Measurements from ENCODE around the gene CISD1. TPM values are rescaled to one million over a fixed set of nuclear protein-coding genes. Genes with fewer than 3 reads are reported as not detected.

The CISD1 gene
- total RNA-seq, 4 donors from 2014 or later, result 30.8 to 46.3 (median 33.0) TPM

DNA sequence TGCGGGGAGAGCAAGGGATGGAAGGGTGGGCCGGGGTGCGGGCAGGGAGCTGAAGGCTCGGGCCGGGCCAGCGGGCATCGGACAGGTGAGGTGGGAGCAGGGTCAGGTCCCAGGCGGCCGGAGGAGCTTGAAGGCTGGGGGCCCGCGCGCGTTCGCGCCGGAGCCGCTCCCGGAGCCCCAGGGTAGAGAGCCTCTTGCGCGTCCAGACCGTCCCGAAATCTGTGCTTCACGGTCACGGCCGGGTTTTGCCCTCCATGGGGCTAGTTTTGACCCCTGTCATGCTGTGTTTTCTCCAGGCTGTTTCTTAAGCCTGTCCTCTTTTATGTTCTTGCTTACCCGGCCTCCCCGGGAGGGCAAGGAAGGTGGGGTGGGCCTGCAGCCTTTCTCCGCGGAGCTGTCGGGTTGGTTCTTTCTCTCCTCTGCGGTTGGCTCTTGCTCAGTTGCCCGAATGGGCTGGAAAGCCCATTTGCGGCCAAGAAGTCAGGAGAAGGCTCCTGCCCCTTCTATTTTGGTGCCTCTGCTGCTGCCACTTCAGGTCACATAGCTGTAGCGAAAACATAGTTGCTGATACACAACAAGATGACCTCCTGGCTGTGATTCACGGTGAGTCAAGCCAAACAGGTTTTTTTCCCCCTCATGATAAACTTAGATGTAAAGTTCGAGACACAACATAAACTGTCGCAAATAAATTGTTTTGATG is 66.5 kb downstream of the CISD1 start:
- Histone ChIP-seq H3K9me3 (no peaks in the 10 kb centered on the region), H3K36me3 (no peaks in the 10 kb centered on the region), H3K27ac (replicated peaks in 1 of 4) (peak overlapping the region; percentile 84 to 91 (median 87)), H3K27me3 (no peaks in the 10 kb centered on the region), H3K4me3 (peak overlapping the region; percentile 87 to 99 (median 94)), H3K4me1 (peaks cover 7 to 27% (median 21%) of the 10 kb centered on the region in 4 donors)
- TF ChIP-seq EP300 (IDR thresholded peaks at IDR 0.05) (no peak), CTCF (IDR thresholded peaks at IDR 0.05) (no peak), POLR2A (IDR thresholded peaks at IDR 0.05; ENCODE audit: low read depth) (no peak), POLR2AphosphoS5 (IDR thresholded peaks at IDR 0.05) (no peak)
- 5% methylated on average over 28 of the region's 37 CpGs for WGBS
- no peak for DNase-seq (ENCODE audit: extremely low spot score)
- intact Hi-C loops (cut with DNase I), result loop anchor here (5.0 kb wide), 1 partner anchor 52 kb away; the partner anchor contains the start of gene TFAM

- no peak for DNase-seq (ENCODE audit: extremely low spot score)
- intact Hi-C loops (cut with DNase I), result loop anchor here (5.0 kb wide), 1 partner anchor 51 kb away; the partner anchor contains the start of gene TFAM
- Histone ChIP-seq H3K36me3 (no peaks in the 10 kb centered on the region), H3K27me3 (no peaks in the 10 kb centered on the region), H3K4me3 (peak overlapping the region; percentile 87 to 99 (median 94)), H3K9me3 (no peaks in the 10 kb centered on the region), H3K4me1 (peaks cover 7 to 30% (median 23%) of the 10 kb centered on the region in 4 donors), H3K27ac (replicated peaks in 1 of 4) (no peak overlapping the region)
- WGBS, result 87% methylated on average over 4 of the region's 4 CpGs
- TF ChIP-seq POLR2AphosphoS5 (IDR thresholded peaks at IDR 0.05), result no peak
- no peak for TF ChIP-seq EP300 (IDR thresholded peaks at IDR 0.05)
- no peak for TF ChIP-seq CTCF (IDR thresholded peaks at IDR 0.05)
- TF ChIP-seq POLR2A (IDR thresholded peaks at IDR 0.05; ENCODE audit: low read depth), result no peak
These were observed 67.3 kb downstream of the CISD1 start for GRCh38 chr10:58336242-58336641.

Other genes starting within 250 kb of the CISD1 start
- gene IPMK, start 1.3 kb upstream of the CISD1 start, total RNA-seq, result 1 to 10 TPM; 3.4 to 5.5 (median 4.3) TPM
- gene UBE2D1, start 65.8 kb downstream of the CISD1 start, total RNA-seq, result 10 to 100 TPM; 11.5 to 17.4 (median 15.3) TPM
- gene TFAM, start 116.2 kb downstream of the CISD1 start, total RNA-seq, result 10 to 100 TPM; 15.4 to 24.3 (median 19.5) TPM
- gene BICC1, start 243.7 kb downstream of the CISD1 start, total RNA-seq, result 10 to 100 TPM; 19.1 to 24.9 (median 20.5) TPM